HepG2 (cell line): Measurements from ENCODE around the gene SLC25A22. TPM values are rescaled to one million over a fixed set of nuclear protein-coding genes. Genes with fewer than 3 reads are reported as not detected.

ENCODE experiments used
- BRF2 ChIP-seq: sonication (generic); formaldehyde crosslinking; IDR thresholded peaks from 2 replicates; pipeline ENCODE4 v1.8.1; 2022; ENCODE audit warnings: mild to moderate bottlenecking, missing genetic modification reagents
- CENPBD1 ChIP-seq: sonication (generic); formaldehyde crosslinking; IDR thresholded peaks from 2 replicates; pipeline ENCODE4 v1.8.0; 2022; ENCODE audit warnings: missing genetic modification reagents, low read depth, mild to moderate bottlenecking, borderline replicate concordance
- KMT2A ChIP-seq: sonication (generic); formaldehyde crosslinking; IDR thresholded peaks from 2 replicates; pipeline ENCODE4 v1.4.0; 2020; ENCODE audit warnings: missing genetic modification reagents
- MLX ChIP-seq: IDR thresholded peaks from 2 replicates; pipeline ENCODE4 v1.6.1; 2016
- MTERF4 ChIP-seq: sonication (generic); formaldehyde crosslinking; IDR thresholded peaks from 2 replicates; pipeline ENCODE4 v1.8.0; 2023; ENCODE audit warnings: mild to moderate bottlenecking, missing genetic modification reagents
- PLRG1 ChIP-seq: fragments of 450-650 bp; conservative IDR thresholded peaks from 2 replicates; pipeline ENCODE4 v1.6.1; 2016
- SKI ChIP-seq: fragments of 450-650 bp; IDR thresholded peaks from one replicate; pipeline ENCODE4 v1.6.1; 2018; ENCODE audit warnings: mild to moderate bottlenecking; ENCODE audit not compliant: partially characterized antibody
- SP1 ChIP-seq, 2 experiments: fragments of 450-650 bp in 1 of 2; sonication (generic) in 1 of 2; formaldehyde crosslinking in 1 of 2; IDR thresholded peaks; 2 replicates each; pipeline versions ENCODE4 v1.4.0 to v1.6.1; 2016 to 2020; ENCODE audit warnings: missing genetic modification reagents in 1 of 2
- SRSF4 ChIP-seq: fragments of 200-400 bp; formaldehyde crosslinking; IDR thresholded peaks from one replicate; pipeline ENCODE4 v1.6.1; 2018; ENCODE audit warnings: mild to moderate bottlenecking, low read depth, low read length, moderate library complexity; ENCODE audit not compliant: poor library complexity, severe bottlenecking
- TARDBP ChIP-seq: sonication (generic); formaldehyde crosslinking; IDR thresholded peaks from 2 replicates; pipeline ENCODE4 v1.8.0; 2022; ENCODE audit warnings: mild to moderate bottlenecking, missing genetic modification reagents
- ZNF207 ChIP-seq: fragments of 450-650 bp; IDR thresholded peaks from 2 replicates; pipeline ENCODE4 v1.6.1; 2016; ENCODE audit warnings: antibody characterized with exemption, borderline replicate concordance
- ZNF609 ChIP-seq: sonication (generic); formaldehyde crosslinking; IDR thresholded peaks from 2 replicates; pipeline ENCODE4 v1.4.0; 2020; ENCODE audit warnings: mild to moderate bottlenecking, missing genetic modification reagents, borderline replicate concordance
- ZNF678 ChIP-seq: sonication (generic); formaldehyde crosslinking; IDR thresholded peaks from 2 replicates; pipeline ENCODE4 v1.4.0; 2020; ENCODE audit warnings: mild to moderate bottlenecking, missing genetic modification reagents
- ZNF691 ChIP-seq: sonication (generic); formaldehyde crosslinking; IDR thresholded peaks from 2 replicates; pipeline ENCODE4 v1.4.0; 2020; ENCODE audit warnings: missing genetic modification reagents, low read depth, mild to moderate bottlenecking, borderline replicate concordance
- ZNF800 ChIP-seq: sonication (generic); formaldehyde crosslinking; IDR thresholded peaks from 2 replicates; pipeline ENCODE4 v1.4.0; 2020; ENCODE audit warnings: missing genetic modification reagents
- polyA plus RNA-seq, 8 experiments: library from polyadenylated mRNA; depleted of rRNA in 3 of 8; stranded (reverse) in 7 of 8; unstranded in 1 of 8; fragments of >200 nt; fragmentation: Illumina TruSeq in 4 of 8; extraction: Trizol in 4 of 8; gene quantifications; 2 replicates each; pipeline versions ENCODE4 v1.2.1 to v1.2.3, GENCODE V29; 2011 to 2016; ENCODE audit warnings: low read depth in 4 of 8, missing spikeins in 1 of 8, mixed read lengths in 1 of 8; ENCODE audit not compliant: insufficient read depth in 1 of 8
- total RNA-seq, 5 experiments: library from RNA; depleted of rRNA; stranded (reverse); fragments of >200 nt; fragmentation: Illumina TruSeq; extraction: Trizol; gene quantifications; 2 replicates each; pipeline ENCODE4 v1.2.3, GENCODE V29; 2016; ENCODE audit warnings: low read depth in 1 of 5

SLC25A22 gene
- total and polyA plus RNA-seq, 2 of the 13 experiments (the other 11 are each of a cell fraction or from before 2014, with no cell fraction given), result 12.4 to 19.2 TPM

- 0 out of 2 replicates have a peak, but pooled peaks have one; percentile 28 for TF ChIP-seq KMT2A
- TF ChIP-seq ZNF800, result no peak
- no peak; the same call in 1 of the 2 replicates for TF ChIP-seq ZNF691 (CRISPR knock-in tag)
- no peak for TF ChIP-seq MTERF4 (CRISPR knock-in tag)
- peak; percentile 72 for TF ChIP-seq SKI
- 0 out of 2 replicates have a peak, but pooled peaks have one; percentile 13 for TF ChIP-seq ZNF609 (CRISPR knock-in tag)
- no peak for TF ChIP-seq MLX
- TF ChIP-seq BRF2 (CRISPR knock-in tag), result peak; percentile 61; the same call in 1 of the 2 replicates
- peak; percentile 39 for TF ChIP-seq SRSF4
- TF ChIP-seq CENPBD1 (CRISPR knock-in tag), result no peak
- TF ChIP-seq PLRG1, result no peak
- TF ChIP-seq TARDBP (CRISPR knock-in tag), result peak; percentile 86
- TF ChIP-seq ZNF678, result no peak; the same call in 1 of the 2 replicates
- TF ChIP-seq ZNF207, result no peak
- no peak; the same call in 1 of the 2 replicates for TF ChIP-seq SP1 (IDR thresholded peaks at IDR 0.05)
- peak; percentile 78 for TF ChIP-seq SP1 (CRISPR knock-in tag; IDR thresholded peaks at IDR 0.05)
Observed at GRCh38 chr11:842370-843002, 44.4 kb upstream of the SLC25A22 start, which contains the start of the genes POLR2L and TSPAN4 (continued).
